K562 (cell line): ENCODE data around the gene ZNF138. TPM values are rescaled to one million over a fixed set of nuclear protein-coding genes. Genes with fewer than 3 reads are reported as not detected.

ENCODE experiments used
- BCOR ChIP-seq: fragments of 450-650 bp; IDR thresholded peaks from 2 replicates; pipeline ENCODE4 v1.6.1; 2016
- L3MBTL2 ChIP-seq: fragments of 450-650 bp; IDR thresholded peaks from 2 replicates; pipeline ENCODE4 v1.6.1; 2016; ENCODE audit warnings: mild to moderate bottlenecking, moderate library complexity
- MCM5 ChIP-seq: fragments of 450-650 bp; IDR thresholded peaks from 2 replicates; pipeline ENCODE4 v1.6.1; 2016; ENCODE audit warnings: low read depth
- MECOM ChIP-seq: fragments of 250-450 bp; sonication (Bioruptor Pico); IDR thresholded peaks from 2 replicates; pipeline ENCODE4 v1.8.0; 2022; ENCODE audit warnings: inconsistent platforms
- POLR2A ChIP-seq: fragments of 450-650 bp; conservative IDR thresholded peaks from 2 replicates; pipeline ENCODE4 v1.6.1; 2016
- RBM17 ChIP-seq: fragments of 200-400 bp; formaldehyde crosslinking; IDR thresholded peaks from 2 replicates; pipeline ENCODE4 v1.6.1; 2017; ENCODE audit warnings: low read depth, mild to moderate bottlenecking, low read length, borderline replicate concordance
- RCOR1 ChIP-seq, 2 experiments: IDR thresholded peaks; 2 replicates each; pipeline ENCODE4 v1.6.1; 2012; ENCODE audit warnings: low read depth in 2 of 2, low read length in 2 of 2, borderline replicate concordance in 1 of 2, improper control_type of control experiment in 1 of 2
- SP2 ChIP-seq: IDR thresholded peaks from 2 replicates; pipeline ENCODE4 v1.6.1; 2011; ENCODE audit warnings: mild to moderate bottlenecking, low read depth, low read length, moderate library complexity; ENCODE audit not compliant: poor library complexity, severe bottlenecking; ENCODE audit errors: extremely low read depth
- ZFX ChIP-seq: sonication (generic); formaldehyde crosslinking; IDR thresholded peaks from 2 replicates; pipeline ENCODE4 v1.8.0; 2022; ENCODE audit warnings: mild to moderate bottlenecking, missing genetic modification reagents, moderate library complexity
- ZKSCAN3 ChIP-seq: fragments of 250-450 bp; sonication (Bioruptor Pico); IDR thresholded peaks from 2 replicates; pipeline ENCODE4 v1.4.0; 2020
- polyA plus RNA-seq, 8 experiments: library from polyadenylated mRNA; depleted of rRNA in 4 of 8; stranded (reverse) in 5 of 8; unstranded in 3 of 8; fragments of >200 nt; fragmentation: Nextera tagmentation in 2 of 8; fragmentation: Illumina TruSeq in 1 of 8; extraction: Ambion mirVana in 2 of 8; extraction: Trizol in 1 of 8; gene quantifications; 2 replicates each; pipeline versions ENCODE4 v1.2.1 to v1.2.3, GENCODE V29; 2011 to 2014; ENCODE audit warnings: inconsistent platforms in 1 of 8, missing spikeins in 1 of 8
- total RNA-seq, 7 experiments: library from RNA; depleted of rRNA in 6 of 7; stranded (reverse); fragments of >200 nt in 6 of 7; fragmentation: Illumina TruSeq in 2 of 7; extraction: Trizol in 2 of 7; gene quantifications; 2 replicates each; pipeline versions ENCODE4 v1.2.1 to v1.2.3, GENCODE V29; 2011 to 2021; ENCODE audit warnings: low replicate concordance in 1 of 7
- TF ChIP-seq, protein P1 (sequence below): fragments of 250-450 bp; sonication (Bioruptor Pico); IDR thresholded peaks from 2 replicates; pipeline ENCODE4 v1.5.0; 2022; ENCODE audit warnings: mild to moderate bottlenecking
- TF ChIP-seq, protein P2 (sequence below): fragments of 250-450 bp; sonication (Bioruptor Pico); IDR thresholded peaks from 2 replicates; pipeline ENCODE4 v1.8.0; 2021; ENCODE audit warnings: moderate library complexity, mild to moderate bottlenecking, inconsistent platforms
- TF ChIP-seq, protein P3 (sequence below): fragments of 200-400 bp; formaldehyde crosslinking; IDR thresholded peaks from 2 replicates; pipeline ENCODE4 v1.6.1; 2017; ENCODE audit warnings: mild to moderate bottlenecking, low read depth, low read length, moderate library complexity
- TF ChIP-seq, protein P4 (sequence below): sonication (generic); formaldehyde crosslinking; IDR thresholded peaks from 2 replicates; pipeline ENCODE4 v1.8.0; 2022; ENCODE audit warnings: mild to moderate bottlenecking, missing genetic modification reagents
- TF ChIP-seq, protein P5 (sequence below): fragments of 150-350 bp; IDR thresholded peaks from 2 replicates; pipeline ENCODE4 v1.6.1; 2014; ENCODE audit warnings: low read depth, mild to moderate bottlenecking, low read length, borderline replicate concordance

ZNF138 gene
- total and polyA plus RNA-seq, 9 of the 15 experiments (the other 6 are each of a cell fraction or from before 2014, with no cell fraction given), result 14.6 to 34.9 (median 22.6) TPM

DNA sequence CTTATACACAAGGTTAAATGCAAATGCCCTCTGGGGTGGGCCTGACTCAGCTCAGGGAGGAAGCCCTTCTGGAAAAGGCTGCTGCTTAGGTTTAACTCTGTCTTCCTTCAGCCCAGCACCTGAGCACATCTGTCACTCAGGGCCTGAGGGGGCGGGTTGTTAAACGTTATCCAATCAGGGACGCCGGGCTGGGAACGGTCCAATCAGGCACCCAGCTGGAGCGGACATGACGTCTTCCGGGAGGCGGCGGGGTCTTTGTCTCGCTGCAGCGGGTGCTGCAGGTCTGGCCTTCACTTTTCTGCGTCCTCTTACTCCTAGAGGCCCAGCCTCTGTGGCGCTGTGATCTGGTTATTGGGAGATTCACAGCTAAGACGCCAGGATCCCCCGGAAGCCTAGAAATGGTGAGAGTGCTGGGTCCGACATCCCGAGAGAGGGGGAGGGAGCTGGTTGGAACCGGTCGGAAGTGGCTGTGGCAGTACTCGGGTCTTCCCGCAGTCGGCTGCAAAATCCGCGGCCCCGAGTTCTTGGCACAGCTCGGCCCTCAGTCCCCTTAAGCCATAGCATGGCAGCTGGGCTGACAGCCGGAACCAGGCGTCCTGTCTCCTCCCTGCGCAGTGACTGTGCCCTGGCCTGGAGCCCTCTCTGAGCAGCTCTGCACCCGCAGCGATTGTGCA is at the start of gene ZNF138 (continued):
- TF ChIP-seq, protein P1, sequence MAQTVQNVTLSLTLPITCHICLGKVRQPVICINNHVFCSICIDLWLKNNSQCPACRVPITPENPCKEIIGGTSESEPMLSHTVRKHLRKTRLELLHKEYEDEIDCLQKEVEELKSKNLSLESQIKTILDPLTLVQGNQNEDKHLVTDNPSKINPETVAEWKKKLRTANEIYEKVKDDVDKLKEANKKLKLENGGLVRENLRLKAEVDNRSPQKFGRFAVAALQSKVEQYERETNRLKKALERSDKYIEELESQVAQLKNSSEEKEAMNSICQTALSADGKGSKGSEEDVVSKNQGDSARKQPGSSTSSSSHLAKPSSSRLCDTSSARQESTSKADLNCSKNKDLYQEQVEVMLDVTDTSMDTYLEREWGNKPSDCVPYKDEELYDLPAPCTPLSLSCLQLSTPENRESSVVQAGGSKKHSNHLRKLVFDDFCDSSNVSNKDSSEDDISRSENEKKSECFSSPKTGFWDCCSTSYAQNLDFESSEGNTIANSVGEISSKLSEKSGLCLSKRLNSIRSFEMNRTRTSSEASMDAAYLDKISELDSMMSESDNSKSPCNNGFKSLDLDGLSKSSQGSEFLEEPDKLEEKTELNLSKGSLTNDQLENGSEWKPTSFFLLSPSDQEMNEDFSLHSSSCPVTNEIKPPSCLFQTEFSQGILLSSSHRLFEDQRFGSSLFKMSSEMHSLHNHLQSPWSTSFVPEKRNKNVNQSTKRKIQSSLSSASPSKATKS (CRISPR knock-in tag), result no peak
- TF ChIP-seq RCOR1 (IDR thresholded peaks at IDR 0.05; ENCODE audit: borderline replicate concordance in 1 of 2, low read depth in 2 of 2, low read length in 2 of 2), result 0 out of 4 replicates have a peak, but pooled peaks of 1 of the 2 experiments have one; percentile 38
- TF ChIP-seq MCM5, result no peak
- TF ChIP-seq, protein P2, sequence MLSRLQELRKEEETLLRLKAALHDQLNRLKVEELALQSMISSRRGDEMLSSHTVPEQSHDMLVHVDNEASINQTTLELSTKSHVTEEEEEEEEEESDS (CRISPR knock-in tag), result no peak
- peak; percentile 94 for TF ChIP-seq POLR2A
- TF ChIP-seq ZFX (CRISPR knock-in tag), result peak; percentile 91
- TF ChIP-seq, protein P3, sequence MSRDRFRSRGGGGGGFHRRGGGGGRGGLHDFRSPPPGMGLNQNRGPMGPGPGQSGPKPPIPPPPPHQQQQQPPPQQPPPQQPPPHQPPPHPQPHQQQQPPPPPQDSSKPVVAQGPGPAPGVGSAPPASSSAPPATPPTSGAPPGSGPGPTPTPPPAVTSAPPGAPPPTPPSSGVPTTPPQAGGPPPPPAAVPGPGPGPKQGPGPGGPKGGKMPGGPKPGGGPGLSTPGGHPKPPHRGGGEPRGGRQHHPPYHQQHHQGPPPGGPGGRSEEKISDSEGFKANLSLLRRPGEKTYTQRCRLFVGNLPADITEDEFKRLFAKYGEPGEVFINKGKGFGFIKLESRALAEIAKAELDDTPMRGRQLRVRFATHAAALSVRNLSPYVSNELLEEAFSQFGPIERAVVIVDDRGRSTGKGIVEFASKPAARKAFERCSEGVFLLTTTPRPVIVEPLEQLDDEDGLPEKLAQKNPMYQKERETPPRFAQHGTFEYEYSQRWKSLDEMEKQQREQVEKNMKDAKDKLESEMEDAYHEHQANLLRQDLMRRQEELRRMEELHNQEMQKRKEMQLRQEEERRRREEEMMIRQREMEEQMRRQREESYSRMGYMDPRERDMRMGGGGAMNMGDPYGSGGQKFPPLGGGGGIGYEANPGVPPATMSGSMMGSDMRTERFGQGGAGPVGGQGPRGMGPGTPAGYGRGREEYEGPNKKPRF, result no peak
- peak; percentile 61 for TF ChIP-seq BCOR
- no peak for TF ChIP-seq ZKSCAN3 (CRISPR knock-in tag)
- no peak for TF ChIP-seq RBM17
- no peak for TF ChIP-seq MECOM
- TF ChIP-seq, protein P4, sequence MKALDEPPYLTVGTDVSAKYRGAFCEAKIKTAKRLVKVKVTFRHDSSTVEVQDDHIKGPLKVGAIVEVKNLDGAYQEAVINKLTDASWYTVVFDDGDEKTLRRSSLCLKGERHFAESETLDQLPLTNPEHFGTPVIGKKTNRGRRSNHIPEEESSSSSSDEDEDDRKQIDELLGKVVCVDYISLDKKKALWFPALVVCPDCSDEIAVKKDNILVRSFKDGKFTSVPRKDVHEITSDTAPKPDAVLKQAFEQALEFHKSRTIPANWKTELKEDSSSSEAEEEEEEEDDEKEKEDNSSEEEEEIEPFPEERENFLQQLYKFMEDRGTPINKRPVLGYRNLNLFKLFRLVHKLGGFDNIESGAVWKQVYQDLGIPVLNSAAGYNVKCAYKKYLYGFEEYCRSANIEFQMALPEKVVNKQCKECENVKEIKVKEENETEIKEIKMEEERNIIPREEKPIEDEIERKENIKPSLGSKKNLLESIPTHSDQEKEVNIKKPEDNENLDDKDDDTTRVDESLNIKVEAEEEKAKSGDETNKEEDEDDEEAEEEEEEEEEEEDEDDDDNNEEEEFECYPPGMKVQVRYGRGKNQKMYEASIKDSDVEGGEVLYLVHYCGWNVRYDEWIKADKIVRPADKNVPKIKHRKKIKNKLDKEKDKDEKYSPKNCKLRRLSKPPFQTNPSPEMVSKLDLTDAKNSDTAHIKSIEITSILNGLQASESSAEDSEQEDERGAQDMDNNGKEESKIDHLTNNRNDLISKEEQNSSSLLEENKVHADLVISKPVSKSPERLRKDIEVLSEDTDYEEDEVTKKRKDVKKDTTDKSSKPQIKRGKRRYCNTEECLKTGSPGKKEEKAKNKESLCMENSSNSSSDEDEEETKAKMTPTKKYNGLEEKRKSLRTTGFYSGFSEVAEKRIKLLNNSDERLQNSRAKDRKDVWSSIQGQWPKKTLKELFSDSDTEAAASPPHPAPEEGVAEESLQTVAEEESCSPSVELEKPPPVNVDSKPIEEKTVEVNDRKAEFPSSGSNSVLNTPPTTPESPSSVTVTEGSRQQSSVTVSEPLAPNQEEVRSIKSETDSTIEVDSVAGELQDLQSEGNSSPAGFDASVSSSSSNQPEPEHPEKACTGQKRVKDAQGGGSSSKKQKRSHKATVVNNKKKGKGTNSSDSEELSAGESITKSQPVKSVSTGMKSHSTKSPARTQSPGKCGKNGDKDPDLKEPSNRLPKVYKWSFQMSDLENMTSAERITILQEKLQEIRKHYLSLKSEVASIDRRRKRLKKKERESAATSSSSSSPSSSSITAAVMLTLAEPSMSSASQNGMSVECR (CRISPR knock-in tag), result peak; percentile 58; the same call in 1 of the 2 replicates
- peak; percentile 61 for TF ChIP-seq L3MBTL2
- TF ChIP-seq SP2, result peak; percentile 86
- TF ChIP-seq, protein P5, sequence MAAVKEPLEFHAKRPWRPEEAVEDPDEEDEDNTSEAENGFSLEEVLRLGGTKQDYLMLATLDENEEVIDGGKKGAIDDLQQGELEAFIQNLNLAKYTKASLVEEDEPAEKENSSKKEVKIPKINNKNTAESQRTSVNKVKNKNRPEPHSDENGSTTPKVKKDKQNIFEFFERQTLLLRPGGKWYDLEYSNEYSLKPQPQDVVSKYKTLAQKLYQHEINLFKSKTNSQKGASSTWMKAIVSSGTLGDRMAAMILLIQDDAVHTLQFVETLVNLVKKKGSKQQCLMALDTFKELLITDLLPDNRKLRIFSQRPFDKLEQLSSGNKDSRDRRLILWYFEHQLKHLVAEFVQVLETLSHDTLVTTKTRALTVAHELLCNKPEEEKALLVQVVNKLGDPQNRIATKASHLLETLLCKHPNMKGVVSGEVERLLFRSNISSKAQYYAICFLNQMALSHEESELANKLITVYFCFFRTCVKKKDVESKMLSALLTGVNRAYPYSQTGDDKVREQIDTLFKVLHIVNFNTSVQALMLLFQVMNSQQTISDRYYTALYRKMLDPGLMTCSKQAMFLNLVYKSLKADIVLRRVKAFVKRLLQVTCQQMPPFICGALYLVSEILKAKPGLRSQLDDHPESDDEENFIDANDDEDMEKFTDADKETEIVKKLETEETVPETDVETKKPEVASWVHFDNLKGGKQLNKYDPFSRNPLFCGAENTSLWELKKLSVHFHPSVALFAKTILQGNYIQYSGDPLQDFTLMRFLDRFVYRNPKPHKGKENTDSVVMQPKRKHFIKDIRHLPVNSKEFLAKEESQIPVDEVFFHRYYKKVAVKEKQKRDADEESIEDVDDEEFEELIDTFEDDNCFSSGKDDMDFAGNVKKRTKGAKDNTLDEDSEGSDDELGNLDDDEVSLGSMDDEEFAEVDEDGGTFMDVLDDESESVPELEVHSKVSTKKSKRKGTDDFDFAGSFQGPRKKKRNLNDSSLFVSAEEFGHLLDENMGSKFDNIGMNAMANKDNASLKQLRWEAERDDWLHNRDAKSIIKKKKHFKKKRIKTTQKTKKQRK, result peak; percentile 31; the same call in 1 of the 2 replicates
